ENCODE results near the gene RD3L. TPM values are rescaled to one million over a fixed set of nuclear protein-coding genes. Genes with fewer than 3 reads are reported as not detected.

The RD3L gene
- total and polyA plus RNA-seq, 2 of the 13 experiments (the other 11 are each of a cell fraction or from before 2014, with no cell fraction given): not detected

- no peak for TF ChIP-seq CERS6 (CRISPR knock-in tag; IDR thresholded peaks at IDR 0.05)
- TF ChIP-seq RAD51 (IDR thresholded peaks at IDR 0.05; ENCODE audit: borderline replicate concordance): no peak
- no peak for TF ChIP-seq RBAK (CRISPR knock-in tag; IDR thresholded peaks at IDR 0.05)
- TF ChIP-seq NR0B2 (CRISPR knock-in tag; IDR thresholded peaks at IDR 0.05): no peak
- TF ChIP-seq GATA4 (IDR thresholded peaks at IDR 0.05; ENCODE audit: borderline replicate concordance, low read depth): no peak
- TF ChIP-seq CREB1 (IDR thresholded peaks at IDR 0.05): no peak
- TF ChIP-seq CREB1 (CRISPR knock-in tag; IDR thresholded peaks at IDR 0.05): no peak
- TF ChIP-seq ZNF567 (CRISPR knock-in tag; IDR thresholded peaks at IDR 0.05; ENCODE audit: borderline replicate concordance): no peak
- no peak for TF ChIP-seq RORA (CRISPR knock-in tag; IDR thresholded peaks at IDR 0.05)
- no peak for TF ChIP-seq ATAD3A (CRISPR knock-in tag; IDR thresholded peaks at IDR 0.05)
- TF ChIP-seq ZNF546 (CRISPR knock-in tag; conservative IDR thresholded peaks at IDR 0.05): no peak
- TF ChIP-seq, protein P1, sequence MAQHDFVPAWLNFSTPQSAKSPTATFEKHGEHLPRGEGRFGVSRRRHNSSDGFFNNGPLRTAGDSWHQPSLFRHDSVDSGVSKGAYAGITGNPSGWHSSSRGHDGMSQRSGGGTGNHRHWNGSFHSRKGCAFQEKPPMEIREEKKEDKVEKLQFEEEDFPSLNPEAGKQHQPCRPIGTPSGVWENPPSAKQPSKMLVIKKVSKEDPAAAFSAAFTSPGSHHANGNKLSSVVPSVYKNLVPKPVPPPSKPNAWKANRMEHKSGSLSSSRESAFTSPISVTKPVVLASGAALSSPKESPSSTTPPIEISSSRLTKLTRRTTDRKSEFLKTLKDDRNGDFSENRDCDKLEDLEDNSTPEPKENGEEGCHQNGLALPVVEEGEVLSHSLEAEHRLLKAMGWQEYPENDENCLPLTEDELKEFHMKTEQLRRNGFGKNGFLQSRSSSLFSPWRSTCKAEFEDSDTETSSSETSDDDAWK (CRISPR knock-in tag; IDR thresholded peaks at IDR 0.05): no peak
- no peak for TF ChIP-seq ZNF792 (CRISPR knock-in tag; IDR thresholded peaks at IDR 0.05)
Observed at GRCh38 chr14:103910262-103910935, 31.9 kb downstream of the RD3L start (continued).
